Natural killer cell treated with Interleukin-12 subunit alpha and Interleukin-12 subunit beta and Interleukin-15 and Interleukin-18, amount 100 ng/mL, for 72 hours (primary cell): ENCODE data around the gene CNPY1. TPM values are rescaled to one million over a fixed set of nuclear protein-coding genes. Genes with fewer than 3 reads are reported as not detected.

Experiments used
- ATAC-seq, 2 donors: fragments of 150-1000 bp; cut with Tn5 transposase in 1 of 2; sonication (Bioruptor Pico), chemical (Tn5 transposase) in 1 of 2; 2 replicates each; pipeline ENCODE4 v1.10.0; 2021
- DNase-seq: peaks from one replicate; pipeline ENCODE4 v3.0.0; 2022; ENCODE audit warnings: low spot score
- H3K27ac Mint-ChIP-seq, 2 donors: 1 replicate in 1 of 2; 2 replicates in 1 of 2; pipeline ENCODE4 v1.8.0; 2022; ENCODE audit warnings: mixed read lengths in 2 of 2, mild to moderate bottlenecking in 1 of 2, moderate library complexity in 1 of 2
- H3K27me3 Mint-ChIP-seq, 2 donors: 1 replicate in 1 of 2; 2 replicates in 1 of 2; pipeline ENCODE4 v1.8.0; 2022; ENCODE audit warnings: mixed read lengths in 2 of 2
- H3K36me3 Mint-ChIP-seq: one replicate; pipeline ENCODE4 v1.8.0; 2022; ENCODE audit warnings: mixed read lengths
- H3K4me1 Mint-ChIP-seq, 2 donors: 1 replicate in 1 of 2; 2 replicates in 1 of 2; pipeline ENCODE4 v1.8.0; 2022; ENCODE audit warnings: low read depth in 2 of 2, mixed read lengths in 2 of 2, mild to moderate bottlenecking in 1 of 2
- H3K4me3 Mint-ChIP-seq: one replicate; pipeline ENCODE4 v1.8.0; 2022; ENCODE audit warnings: mixed read lengths
- H3K9me3 Mint-ChIP-seq: 2 replicates; pipeline ENCODE4 v1.8.0; 2022; ENCODE audit warnings: mixed read lengths
- total RNA-seq, 2 donors: library from RNA; stranded (reverse); gene quantifications; one replicate each; pipeline ENCODE4 v1.2.3, GENCODE V29; 2022

The CNPY1 gene
- total RNA-seq, 2 donors from 2014 or later: not detected

GRCh38 chr7:155584763-155585531 is 38.6 kb upstream of the CNPY1 start:
- Mint-ChIP-seq H3K27ac (no peak overlapping the region), H3K4me3 (no peak overlapping the region), H3K27me3 (peaks cover 29 to 45% of the 10 kb centered on the region in 2 donors), H3K36me3 (no peaks in the 10 kb centered on the region), H3K9me3 (no peaks in the 10 kb centered on the region), H3K4me1 (no peaks in the 10 kb centered on the region)
- ATAC-seq: no peak
- DNase-seq: no peak

- H3K27me3 Mint-ChIP-seq: peaks cover 29 to 45% of the 10 kb centered on the region in 2 donors
- H3K4me1 Mint-ChIP-seq: no peaks in the 10 kb centered on the region
- DNase-seq: no peak
- H3K27ac Mint-ChIP-seq: no peak overlapping the region
- ATAC-seq: no peak
- H3K9me3 Mint-ChIP-seq: no peaks in the 10 kb centered on the region
- H3K36me3 Mint-ChIP-seq: no peaks in the 10 kb centered on the region
- no peak overlapping the region for H3K4me3 Mint-ChIP-seq
These were observed 37.9 kb upstream of the CNPY1 start for GRCh38 chr7:155584261-155584660.

GRCh38 chr7:155583636-155584035 is 37.3 kb upstream of the CNPY1 start:
- H3K4me3 Mint-ChIP-seq: no peak overlapping the region
- no peaks in the 10 kb centered on the region for H3K9me3 Mint-ChIP-seq
- H3K27ac Mint-ChIP-seq: no peak overlapping the region
- no peaks in the 10 kb centered on the region for H3K4me1 Mint-ChIP-seq
- ATAC-seq: peak; percentile 5 to 20
- no peaks in the 10 kb centered on the region for H3K36me3 Mint-ChIP-seq
- no peak for DNase-seq
- H3K27me3 Mint-ChIP-seq: peaks cover 28 to 42% of the 10 kb centered on the region in 2 donors

GRCh38 chr7:155581954-155582353 is 35.6 kb upstream of the CNPY1 start:
- H3K27me3 Mint-ChIP-seq: peaks cover 19 to 25% of the 10 kb centered on the region in 2 donors
- H3K4me1 Mint-ChIP-seq: no peaks in the 10 kb centered on the region
- peak; percentile 18 for DNase-seq
- H3K36me3 Mint-ChIP-seq: no peaks in the 10 kb centered on the region
- no peak overlapping the region for H3K4me3 Mint-ChIP-seq
- no peak overlapping the region for H3K27ac Mint-ChIP-seq
- H3K9me3 Mint-ChIP-seq: no peaks in the 10 kb centered on the region
- ATAC-seq: no peak

- no peak for ATAC-seq
These were observed 34.9 kb upstream of the CNPY1 start for GRCh38 chr7:155581107-155581830.

GRCh38 chr7:155580367-155580766 is 34.0 kb upstream of the CNPY1 start:
- H3K4me3 Mint-ChIP-seq: no peak overlapping the region
- ATAC-seq (no peak), DNase-seq (no peak)
- H3K27ac Mint-ChIP-seq: no peak overlapping the region
- no peaks in the 10 kb centered on the region for H3K4me1 Mint-ChIP-seq
- no peaks in the 10 kb centered on the region for H3K9me3 Mint-ChIP-seq
- peaks cover 9 to 11% of the 10 kb centered on the region in 2 donors for H3K27me3 Mint-ChIP-seq
- no peaks in the 10 kb centered on the region for H3K36me3 Mint-ChIP-seq

More at GRCh38 chr7:155581107-155581830, 34.9 kb upstream of the CNPY1 start:
- peaks cover 15 to 20% of the 10 kb centered on the region in 2 donors for H3K27me3 Mint-ChIP-seq
- H3K27ac Mint-ChIP-seq: no peak overlapping the region
- H3K9me3 Mint-ChIP-seq: no peaks in the 10 kb centered on the region
- H3K36me3 Mint-ChIP-seq: no peaks in the 10 kb centered on the region
- no peaks in the 10 kb centered on the region for H3K4me1 Mint-ChIP-seq
- no peak for DNase-seq
- no peak overlapping the region for H3K4me3 Mint-ChIP-seq

GRCh38 chr7:155579565-155579964 is 33.2 kb upstream of the CNPY1 start:
- peaks cover 8% of the 10 kb centered on the region in 2 donors for H3K27me3 Mint-ChIP-seq
- no peak overlapping the region for H3K4me3 Mint-ChIP-seq
- no peak for ATAC-seq

GRCh38 chr7:155578016-155578415 is 31.7 kb upstream of the CNPY1 start:
- H3K9me3 Mint-ChIP-seq: no peaks in the 10 kb centered on the region
- no peak for DNase-seq
- H3K27me3 Mint-ChIP-seq: peaks cover 3 to 5% of the 10 kb centered on the region in 2 donors
- H3K27ac Mint-ChIP-seq: no peak overlapping the region
- H3K36me3 Mint-ChIP-seq: no peaks in the 10 kb centered on the region
- H3K4me3 Mint-ChIP-seq: no peak overlapping the region
- H3K4me1 Mint-ChIP-seq: no peaks in the 10 kb centered on the region
- ATAC-seq: no peak

More at GRCh38 chr7:155579565-155579964, 33.2 kb upstream of the CNPY1 start:
- Mint-ChIP-seq H3K27ac (no peak overlapping the region), H3K9me3 (no peaks in the 10 kb centered on the region), H3K4me1 (no peaks in the 10 kb centered on the region), H3K36me3 (no peaks in the 10 kb centered on the region)
- peak; percentile 44 for DNase-seq

- ATAC-seq: no peak
- DNase-seq: no peak
- Mint-ChIP-seq H3K4me1 (no peaks in the 10 kb centered on the region), H3K27me3 (peaks cover 0 to under 1% of the 10 kb centered on the region in 2 donors), H3K4me3 (no peak overlapping the region), H3K9me3 (no peaks in the 10 kb centered on the region), H3K27ac (no peak overlapping the region), H3K36me3 (no peaks in the 10 kb centered on the region)
These were observed 31.1 kb upstream of the CNPY1 start for GRCh38 chr7:155577509-155577905.

- H3K27ac Mint-ChIP-seq: no peak overlapping the region
- H3K36me3 Mint-ChIP-seq: no peaks in the 10 kb centered on the region
- no peaks in the 10 kb centered on the region for H3K9me3 Mint-ChIP-seq
- peak in 1 of 2 donors; percentile 24 for ATAC-seq
- H3K4me3 Mint-ChIP-seq: no peak overlapping the region
- H3K4me1 Mint-ChIP-seq: no peaks in the 10 kb centered on the region
- no peak for DNase-seq
- H3K27me3 Mint-ChIP-seq: no peaks in the 10 kb centered on the region
These were observed 30.6 kb upstream of the CNPY1 start for GRCh38 chr7:155576900-155577508.

- H3K4me1 Mint-ChIP-seq: no peaks in the 10 kb centered on the region
- no peak overlapping the region for H3K4me3 Mint-ChIP-seq
- no peak for DNase-seq
- no peaks in the 10 kb centered on the region for H3K27me3 Mint-ChIP-seq
- no peaks in the 10 kb centered on the region for H3K9me3 Mint-ChIP-seq
- H3K27ac Mint-ChIP-seq: no peak overlapping the region
- H3K36me3 Mint-ChIP-seq: no peaks in the 10 kb centered on the region
- ATAC-seq: no peak
These were observed 30.1 kb upstream of the CNPY1 start for GRCh38 chr7:155576416-155576815.

- H3K27me3 Mint-ChIP-seq: no peaks in the 10 kb centered on the region
- ATAC-seq (no peak), DNase-seq (no peak)
- H3K27ac Mint-ChIP-seq: no peak overlapping the region
- no peaks in the 10 kb centered on the region for H3K4me1 Mint-ChIP-seq
- no peak overlapping the region for H3K4me3 Mint-ChIP-seq
- H3K9me3 Mint-ChIP-seq: no peaks in the 10 kb centered on the region
- no peaks in the 10 kb centered on the region for H3K36me3 Mint-ChIP-seq
These were observed 28.4 kb upstream of the CNPY1 start for GRCh38 chr7:155574556-155575290.

GRCh38 chr7:155571581-155572345 is 25.4 kb upstream of the CNPY1 start:
- DNase-seq (no peak), ATAC-seq (no peak)
- H3K9me3 Mint-ChIP-seq: no peaks in the 10 kb centered on the region
- no peaks in the 10 kb centered on the region for H3K36me3 Mint-ChIP-seq
- no peak overlapping the region for H3K4me3 Mint-ChIP-seq
- H3K4me1 Mint-ChIP-seq: no peaks in the 10 kb centered on the region
- no peaks in the 10 kb centered on the region for H3K27me3 Mint-ChIP-seq
- H3K27ac Mint-ChIP-seq: no peak overlapping the region
